ENCODE data around the gene CLDN3. TPM values are rescaled to one million over a fixed set of nuclear protein-coding genes. Genes with fewer than 3 reads are reported as not detected.

Gene CLDN3
- total and polyA plus RNA-seq, 9 of the 15 experiments (the other 6 are each of a cell fraction or from before 2014, with no cell fraction given) = 0.29 TPM; not detected in 8

DNA sequence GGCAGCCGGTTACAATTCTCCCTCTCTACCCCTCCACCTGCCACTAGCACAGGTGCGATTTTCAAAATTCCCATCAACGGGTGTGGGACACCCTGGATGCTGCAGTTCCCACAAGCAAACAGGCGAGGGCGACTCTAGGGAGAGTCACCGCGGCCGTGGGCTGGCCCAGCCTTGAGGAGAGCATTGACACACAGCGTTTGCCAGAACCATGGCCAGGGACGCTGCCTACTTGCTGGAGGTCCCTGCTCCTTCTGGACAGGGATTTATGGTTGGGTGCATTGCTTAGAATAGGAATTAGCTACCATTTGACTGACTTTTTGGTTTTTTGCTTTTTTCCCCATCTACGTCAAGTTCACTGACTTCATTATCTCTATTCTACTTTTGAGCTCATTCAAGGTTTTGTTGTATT is 41.7 kb upstream of the CLDN3 start (continued):
- TF ChIP-seq, protein P1, sequence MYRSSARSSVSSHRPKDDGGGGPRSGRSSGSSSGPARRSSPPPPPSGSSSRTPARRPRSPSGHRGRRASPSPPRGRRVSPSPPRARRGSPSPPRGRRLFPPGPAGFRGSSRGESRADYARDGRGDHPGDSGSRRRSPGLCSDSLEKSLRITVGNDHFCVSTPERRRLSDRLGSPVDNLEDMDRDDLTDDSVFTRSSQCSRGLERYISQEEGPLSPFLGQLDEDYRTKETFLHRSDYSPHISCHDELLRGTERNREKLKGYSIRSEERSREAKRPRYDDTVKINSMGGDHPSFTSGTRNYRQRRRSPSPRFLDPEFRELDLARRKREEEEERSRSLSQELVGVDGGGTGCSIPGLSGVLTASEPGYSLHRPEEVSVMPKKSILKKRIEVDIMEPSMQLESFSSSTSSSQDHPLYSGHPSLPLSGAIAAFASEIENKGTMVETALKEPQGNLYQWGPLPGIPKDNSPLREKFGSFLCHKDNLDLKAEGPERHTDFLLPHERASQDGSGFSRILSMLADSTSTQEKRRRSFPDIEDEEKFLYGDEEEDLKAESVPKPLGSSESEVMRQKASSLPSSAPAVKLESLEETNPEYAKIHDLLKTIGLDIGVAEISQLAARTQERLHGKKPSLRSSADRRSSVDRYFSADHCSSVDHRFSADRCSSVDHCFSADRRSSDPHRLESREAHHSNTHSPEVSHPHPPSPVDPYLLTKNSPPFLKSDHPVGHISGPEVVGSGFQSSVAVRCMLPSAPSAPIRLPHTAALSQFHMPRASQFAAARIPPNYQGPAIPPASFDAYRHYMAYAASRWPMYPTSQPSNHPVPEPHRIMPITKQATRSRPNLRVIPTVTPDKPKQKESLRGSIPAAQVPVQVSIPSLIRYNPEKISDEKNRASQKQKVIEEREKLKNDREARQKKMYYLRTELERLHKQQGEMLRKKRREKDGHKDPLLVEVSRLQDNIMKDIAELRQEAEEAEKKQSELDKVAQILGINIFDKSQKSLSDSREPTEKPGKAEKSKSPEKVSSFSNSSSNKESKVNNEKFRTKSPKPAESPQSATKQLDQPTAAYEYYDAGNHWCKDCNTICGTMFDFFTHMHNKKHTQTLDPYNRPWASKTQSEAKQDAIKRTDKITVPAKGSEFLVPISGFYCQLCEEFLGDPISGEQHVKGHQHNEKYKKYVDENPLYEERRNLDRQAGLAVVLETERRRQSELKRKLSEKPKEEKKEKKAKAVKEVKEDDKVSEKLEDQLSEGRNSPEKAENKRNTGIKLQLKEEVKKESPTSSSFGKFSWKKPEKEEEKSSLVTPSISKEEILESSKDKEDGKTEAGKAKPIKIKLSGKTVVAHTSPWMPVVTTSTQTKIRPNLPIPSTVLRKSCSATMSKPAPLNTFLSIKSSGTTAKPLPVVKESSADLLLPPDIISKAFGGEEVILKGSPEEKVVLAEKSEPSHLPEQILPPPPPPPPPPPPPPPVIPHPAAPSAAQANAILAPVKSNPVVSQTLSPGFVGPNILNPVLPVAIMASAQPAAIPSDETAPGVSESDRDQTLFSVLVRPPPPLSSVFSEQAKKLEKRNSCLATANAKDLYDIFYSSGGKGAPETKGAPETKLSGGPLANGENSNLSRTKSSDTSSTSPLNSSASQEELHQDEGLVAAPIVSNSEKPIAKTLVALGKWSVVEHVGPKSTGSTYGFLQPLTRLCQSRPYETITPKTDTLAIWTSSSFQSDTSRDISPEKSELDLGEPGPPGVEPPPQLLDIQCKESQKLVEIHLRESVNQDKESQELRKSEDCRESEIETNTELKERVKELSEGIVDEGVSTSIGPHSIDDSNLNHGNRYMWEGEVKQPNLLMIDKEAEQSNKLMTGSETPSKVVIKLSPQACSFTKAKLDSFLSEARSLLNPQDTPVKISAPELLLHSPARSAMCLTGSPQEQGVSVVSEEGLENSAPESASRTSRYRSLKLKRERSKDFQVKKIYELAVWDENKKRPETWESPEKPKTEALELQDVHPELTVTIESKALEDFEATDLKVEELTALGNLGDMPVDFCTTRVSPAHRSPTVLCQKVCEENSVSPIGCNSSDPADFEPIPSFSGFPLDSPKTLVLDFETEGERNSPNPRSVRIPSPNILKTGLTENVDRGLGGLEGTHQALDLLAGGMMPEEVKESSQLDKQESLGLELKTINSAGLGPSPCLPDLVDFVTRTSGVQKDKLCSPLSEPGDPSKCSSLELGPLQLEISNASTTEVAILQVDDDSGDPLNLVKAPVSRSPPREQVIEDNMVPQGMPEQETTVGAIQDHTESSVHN (IDR thresholded peaks at IDR 0.05; ENCODE audit: borderline replicate concordance in 1 of 2, low read depth in 1 of 2) = no peak
- TF ChIP-seq ZNF76 (CRISPR knock-in tag; IDR thresholded peaks at IDR 0.05; ENCODE audit: borderline replicate concordance) (no peak), GATA2 (CRISPR knock-in tag; IDR thresholded peaks at IDR 0.05) (no peak), U2AF2 (optimal IDR thresholded peaks at IDR 0.05; ENCODE audit: low read depth, low read length) (no peak), JUND (IDR thresholded peaks at IDR 0.05; ENCODE audit: borderline replicate concordance, low read depth, low read length) (peak; percentile 53; the same call in 1 of the 2 replicates), JUND (tag; IDR thresholded peaks at IDR 0.05; ENCODE audit: borderline replicate concordance, low read depth, low read length) (peak; percentile 43; the same call in 1 of the 3 replicates), COPS2 (conservative IDR thresholded peaks at IDR 0.05) (no peak), CC2D1A (IDR thresholded peaks at IDR 0.05) (peak; percentile 53; the same call in 1 of the 2 replicates), RHOXF2B (CRISPR knock-in tag; conservative IDR thresholded peaks at IDR 0.05) (no peak), KLF13 (tag; IDR thresholded peaks at IDR 0.05; ENCODE audit: borderline replicate concordance, low read depth) (no peak), ZNF24 (IDR thresholded peaks at IDR 0.05) (no peak), DACH1 (IDR thresholded peaks at IDR 0.05; ENCODE audit: partially characterized antibody) (peak; percentile 12), SMARCA4 (IDR thresholded peaks at IDR 0.05) (no peak), RBM22 (IDR thresholded peaks at IDR 0.05; ENCODE audit: low read depth, low read length, poor library complexity, severe bottlenecking) (no peak), RB1 (IDR thresholded peaks at IDR 0.05; ENCODE audit: low read depth) (peak; percentile 83), TGIF2 (CRISPR knock-in tag; IDR thresholded peaks at IDR 0.05) (no peak), L3MBTL2 (IDR thresholded peaks at IDR 0.05) (no peak), TCF3 (CRISPR knock-in tag; IDR thresholded peaks at IDR 0.05) (peak; percentile 20; the same call in 1 of the 2 replicates)
- TF ChIP-seq, protein P2, sequence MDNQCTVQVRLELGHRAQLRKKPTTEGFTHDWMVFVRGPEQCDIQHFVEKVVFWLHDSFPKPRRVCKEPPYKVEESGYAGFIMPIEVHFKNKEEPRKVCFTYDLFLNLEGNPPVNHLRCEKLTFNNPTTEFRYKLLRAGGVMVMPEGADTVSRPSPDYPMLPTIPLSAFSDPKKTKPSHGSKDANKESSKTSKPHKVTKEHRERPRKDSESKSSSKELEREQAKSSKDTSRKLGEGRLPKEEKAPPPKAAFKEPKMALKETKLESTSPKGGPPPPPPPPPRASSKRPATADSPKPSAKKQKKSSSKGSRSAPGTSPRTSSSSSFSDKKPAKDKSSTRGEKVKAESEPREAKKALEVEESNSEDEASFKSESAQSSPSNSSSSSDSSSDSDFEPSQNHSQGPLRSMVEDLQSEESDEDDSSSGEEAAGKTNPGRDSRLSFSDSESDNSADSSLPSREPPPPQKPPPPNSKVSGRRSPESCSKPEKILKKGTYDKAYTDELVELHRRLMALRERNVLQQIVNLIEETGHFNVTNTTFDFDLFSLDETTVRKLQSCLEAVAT (IDR thresholded peaks at IDR 0.05) = 0 out of 4 replicates have a peak, but pooled peaks of 1 of the 2 experiments have one; percentile 33
- TF ChIP-seq, protein P3, sequence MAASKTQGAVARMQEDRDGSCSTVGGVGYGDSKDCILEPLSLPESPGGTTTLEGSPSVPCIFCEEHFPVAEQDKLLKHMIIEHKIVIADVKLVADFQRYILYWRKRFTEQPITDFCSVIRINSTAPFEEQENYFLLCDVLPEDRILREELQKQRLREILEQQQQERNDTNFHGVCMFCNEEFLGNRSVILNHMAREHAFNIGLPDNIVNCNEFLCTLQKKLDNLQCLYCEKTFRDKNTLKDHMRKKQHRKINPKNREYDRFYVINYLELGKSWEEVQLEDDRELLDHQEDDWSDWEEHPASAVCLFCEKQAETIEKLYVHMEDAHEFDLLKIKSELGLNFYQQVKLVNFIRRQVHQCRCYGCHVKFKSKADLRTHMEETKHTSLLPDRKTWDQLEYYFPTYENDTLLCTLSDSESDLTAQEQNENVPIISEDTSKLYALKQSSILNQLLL (CRISPR knock-in tag; IDR thresholded peaks at IDR 0.05; ENCODE audit: borderline replicate concordance) = no peak
